Mammary epithelial cell (primary cell): ENCODE results near the gene LEKR1.

Experiments used
- CTCF ChIP-seq, 2 donors: IDR thresholded peaks in 1 of 2; conservative IDR thresholded peaks in 1 of 2; 2 replicates each; pipeline ENCODE4 v1.5.1; 2011 to 2012; ENCODE audit warnings: inconsistent platforms in 2 of 2, low read length in 2 of 2, mild to moderate bottlenecking in 2 of 2, control low read depth in 1 of 2, low read depth in 1 of 2; ENCODE audit not compliant: insufficient read depth in 1 of 2; ENCODE audit errors: extremely low read depth in 1 of 2
- EZH2 ChIP-seq: IDR thresholded peaks from 2 replicates; pipeline ENCODE4 v1.6.1; 2012; ENCODE audit warnings: low read length, inconsistent platforms, borderline replicate concordance

GRCh38 chr3:157056035-157056434 is 229.9 kb downstream of the LEKR1 start:
- TF ChIP-seq CTCF (conservative IDR thresholded peaks at IDR 0.05 in 1 of 2, IDR thresholded peaks at IDR 0.05 in 1 of 2; ENCODE audit: extremely low read depth in 1 of 2, insufficient read depth in 1 of 2, low read depth in 1 of 2, low read length in 2 of 2) (no peak), EZH2 (no peak)
